ENCODE data around the gene TENM4.

- TF ChIP-seq ZNF121 (CRISPR knock-in tag; IDR thresholded peaks at IDR 0.05), result no peak
- TF ChIP-seq NR1H2 (CRISPR knock-in tag; IDR thresholded peaks at IDR 0.05), result no peak
- no peak for TF ChIP-seq ZSCAN18 (CRISPR knock-in tag; IDR thresholded peaks at IDR 0.05)
- no peak for TF ChIP-seq CTCF (IDR thresholded peaks at IDR 0.05)
- no peak for TF ChIP-seq E2F1 (CRISPR knock-in tag; IDR thresholded peaks at IDR 0.05)
- no peak for TF ChIP-seq TEAD1 (CRISPR knock-in tag; IDR thresholded peaks at IDR 0.05)
Observed at GRCh38 chr11:78643676-78644056, 797.2 kb downstream of the TENM4 start.

Data from WTC11 (cell line).